Mesodermal cell (in vitro differentiated cells): ENCODE data around the gene LCE2A.

ENCODE experiments used
- H3K27ac ChIP-seq: 2 replicates; pipeline ENCODE4 v1.7.0; 2013; ENCODE audit warnings: mild to moderate bottlenecking, low read depth, low read length, moderate library complexity; ENCODE audit not compliant: severe bottlenecking
- H3K36me3 ChIP-seq: 2 replicates; pipeline ENCODE4 v1.7.1; 2013; ENCODE audit warnings: mild to moderate bottlenecking, low read length, moderate library complexity; ENCODE audit not compliant: control insufficient read depth, insufficient read depth
- H3K4me1 ChIP-seq: one replicate; pipeline ENCODE4 v1.7.1; 2013; ENCODE audit warnings: mild to moderate bottlenecking, low read length; ENCODE audit not compliant: insufficient read depth, control insufficient read depth, poor library complexity, severe bottlenecking
- H3K4me3 ChIP-seq: 2 replicates; pipeline ENCODE4 v1.7.0; 2013; ENCODE audit warnings: low read length, control low read depth, mild to moderate bottlenecking; ENCODE audit not compliant: insufficient read depth, poor library complexity, severe bottlenecking; ENCODE audit errors: extremely low read depth
- H3K9me3 ChIP-seq: 2 replicates; pipeline ENCODE4 v1.7.1; 2013; ENCODE audit warnings: mild to moderate bottlenecking, low read length, moderate library complexity; ENCODE audit not compliant: control insufficient read depth
- WGBS, 2 experiments: methylation state at CpG; one replicate each; pipeline ENCODE4 v1.1.5; 2013; ENCODE audit warnings: missing lambda C conversion rate in 2 of 2; ENCODE audit not compliant: insufficient coverage in 2 of 2; 5-methylcytosine and 5-hydroxymethylcytosine counted together

Gene LCE2A

GRCh38 chr1:152743371-152744145 is 45.4 kb downstream of the LCE2A start:
- H3K36me3 ChIP-seq: no peaks in the 10 kb centered on the region
- H3K27ac ChIP-seq: no peak overlapping the region
- no peak overlapping the region for H3K4me3 ChIP-seq
- H3K4me1 ChIP-seq: no peaks in the 10 kb centered on the region
- 48 to 62% methylated on average over 2 of the region's 2 CpGs for WGBS, 2 experiments
- peaks cover 42% of the 10 kb centered on the region for H3K9me3 ChIP-seq

GRCh38 chr1:152745289-152745704 is 47.2 kb downstream of the LCE2A start:
- H3K4me1 ChIP-seq: no peaks in the 10 kb centered on the region
- WGBS, 2 experiments: 75 to 84% methylated on average over 3 of the region's 4 CpGs
- no peak overlapping the region for H3K4me3 ChIP-seq
- H3K36me3 ChIP-seq: no peaks in the 10 kb centered on the region
- H3K27ac ChIP-seq: no peak overlapping the region
- H3K9me3 ChIP-seq: peaks cover 37% of the 10 kb centered on the region

DNA sequence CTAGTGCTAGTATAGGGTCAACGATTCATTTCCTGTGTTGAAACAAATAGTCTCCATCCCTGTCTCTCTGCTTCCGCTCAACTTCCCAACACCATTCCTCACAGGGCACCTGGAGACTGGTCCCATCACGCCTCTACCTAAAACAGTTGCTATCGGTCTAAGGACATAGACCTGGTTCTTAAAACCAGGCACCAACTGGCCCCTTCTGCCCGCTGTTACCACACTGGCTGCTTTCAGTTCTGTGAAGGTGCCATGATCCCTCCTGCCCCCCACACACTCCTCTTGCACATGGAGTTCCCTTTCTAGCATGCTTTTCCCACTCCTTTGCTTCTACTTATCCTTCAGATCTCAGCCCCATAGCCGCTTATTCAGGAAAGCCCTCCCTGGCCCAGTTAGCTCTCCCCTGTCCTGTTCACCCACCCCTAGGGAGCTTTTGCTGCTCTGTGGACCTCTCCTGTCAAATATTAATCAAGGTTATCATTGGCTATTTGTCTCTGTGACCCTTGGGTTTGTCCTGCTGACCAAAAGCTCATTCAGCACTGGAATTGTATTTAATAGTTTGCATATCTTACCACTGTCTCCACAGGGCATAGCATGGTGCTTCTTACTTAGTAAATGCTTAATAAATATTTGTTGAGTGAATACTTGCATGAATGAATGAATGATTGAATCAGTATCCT is 47.8 kb downstream of the LCE2A start:
- no peaks in the 10 kb centered on the region for H3K36me3 ChIP-seq
- H3K27ac ChIP-seq: no peak overlapping the region
- peaks cover 40% of the 10 kb centered on the region for H3K9me3 ChIP-seq
- 75 to 83% methylated on average over 5 to 6 of the region's 6 CpGs for WGBS, 2 experiments
- H3K4me1 ChIP-seq: no peaks in the 10 kb centered on the region
- no peak overlapping the region for H3K4me3 ChIP-seq

DNA sequence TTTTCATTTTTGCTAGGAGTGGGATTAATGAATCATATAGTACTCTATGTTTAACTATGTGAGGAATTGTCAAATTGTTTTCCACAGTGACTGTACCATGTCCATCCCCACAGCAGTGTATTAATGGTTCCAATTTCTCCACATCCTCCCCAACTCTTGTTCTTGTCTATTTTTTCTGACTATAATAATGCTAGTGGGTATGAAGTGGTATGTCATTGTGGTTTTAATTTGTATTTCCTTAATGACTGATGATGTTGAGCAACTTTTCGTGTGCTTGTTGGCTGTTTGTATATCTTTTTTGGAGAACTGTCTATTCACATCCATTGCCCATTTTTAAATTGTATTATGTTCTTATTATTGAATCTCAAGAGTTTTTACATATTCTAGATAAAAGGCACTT is 49.7 kb downstream of the LCE2A start:
- Histone ChIP-seq H3K9me3 (peaks cover 24% of the 10 kb centered on the region), H3K4me1 (no peaks in the 10 kb centered on the region), H3K27ac (no peak overlapping the region), H3K4me3 (no peak overlapping the region), H3K36me3 (no peaks in the 10 kb centered on the region)
- WGBS, 2 experiments: no CpG with 5 or more reads among the region's 1 CpG
